HEK293 (cell line): ENCODE measurements around the gene CDKL5.

Experiments used
- CTCF ChIP-seq: fragments of 450-650 bp; formaldehyde crosslinking; IDR thresholded peaks from 2 replicates; pipeline ENCODE4 v1.5.1; 2016; ENCODE audit warnings: missing biosample characterization, missing genetic modification characterization
- MEIS1 ChIP-seq: sonication (generic); formaldehyde crosslinking; IDR thresholded peaks from 2 replicates; pipeline ENCODE4 v1.8.1; 2022; ENCODE audit warnings: missing genetic modification reagents, mild to moderate bottlenecking, borderline replicate concordance
- PRDM2 ChIP-seq: fragments of 450-650 bp; formaldehyde crosslinking; IDR thresholded peaks from 2 replicates; pipeline ENCODE4 v1.5.1; 2016; ENCODE audit warnings: missing biosample characterization, missing genetic modification characterization, borderline replicate concordance
- REPIN1 ChIP-seq: fragments of 450-650 bp; formaldehyde crosslinking; IDR thresholded peaks from 2 replicates; pipeline ENCODE4 v1.5.1; 2017; ENCODE audit warnings: missing biosample characterization, missing genetic modification characterization, low read depth
- ZNF24 ChIP-seq: fragments of 450-650 bp; formaldehyde crosslinking; IDR thresholded peaks from 2 replicates; pipeline ENCODE4 v1.5.1; 2016; ENCODE audit warnings: missing biosample characterization, missing genetic modification characterization
- ZNF513 ChIP-seq: fragments of 450-650 bp; IDR thresholded peaks from 2 replicates; pipeline ENCODE4 v1.5.1; 2018; ENCODE audit warnings: missing biosample characterization, missing genetic modification characterization
- ZNF776 ChIP-seq: fragments of 450-650 bp; formaldehyde crosslinking; IDR thresholded peaks from 2 replicates; pipeline ENCODE4 v1.5.0; 2017; ENCODE audit warnings: missing biosample characterization, missing genetic modification characterization, borderline replicate concordance

GRCh38 chrX:18468599-18468998 is 43.2 kb downstream of the CDKL5 start:
- TF ChIP-seq CTCF (tag by site-specific recombination) (no peak), ZNF513 (no peak), PRDM2 (tag by site-specific recombination) (no peak), MEIS1 (CRISPR knock-in tag) (no peak), REPIN1 (tag by site-specific recombination) (no peak), ZNF24 (tag by site-specific recombination) (no peak), ZNF776 (tag by site-specific recombination) (no peak)
